K562 (cell line): ENCODE measurements around the gene HOXB7. TPM values are rescaled to one million over a fixed set of nuclear protein-coding genes. Genes with fewer than 3 reads are reported as not detected.
A peak's percentile ranks its signal among the peaks of the same experiment; 100 is the strongest.

Experiments
- BRCA1 ChIP-seq, 2 experiments: fragments of 450-650 bp in 1 of 2; sonication (generic) in 1 of 2; formaldehyde crosslinking in 1 of 2; IDR thresholded peaks; 2 replicates each; pipeline versions ENCODE4 v1.5.0 to v1.6.1; 2017 to 2020; ENCODE audit warnings: mild to moderate bottlenecking in 1 of 2, missing genetic modification reagents in 1 of 2
- CHD1 ChIP-seq: fragments of 200-600 bp; sonication (generic); IDR thresholded peaks from one replicate; pipeline ENCODE4 v1.6.1; 2012; ENCODE audit warnings: mild to moderate bottlenecking, moderate library complexity, low read length, inconsistent platforms
- HMGN3 ChIP-seq: IDR thresholded peaks from 2 replicates; pipeline ENCODE4 v1.6.1; 2011; ENCODE audit warnings: borderline replicate concordance, low read depth, mild to moderate bottlenecking, mixed read lengths, low read length; ENCODE audit not compliant: insufficient read length; ENCODE audit errors: extremely low read depth
- NFE2 ChIP-seq: IDR thresholded peaks from 2 replicates; pipeline ENCODE4 v1.6.1; 2014; ENCODE audit warnings: antibody characterized with exemption, low read depth
- NFIC ChIP-seq: fragments of 450-650 bp; IDR thresholded peaks from 2 replicates; pipeline ENCODE4 v1.6.1; 2017; ENCODE audit warnings: mild to moderate bottlenecking, inconsistent platforms
- NR2C2 ChIP-seq, 2 experiments: fragments of 200-800 bp in 1 of 2; sonication (Bioruptor generic) in 1 of 2; sonication (generic) in 1 of 2; formaldehyde crosslinking in 1 of 2; IDR thresholded peaks; 2 replicates each; pipeline versions ENCODE4 v1.6.1 to v1.8.0; 2016 to 2022; ENCODE audit warnings: mild to moderate bottlenecking in 1 of 2, missing compliant biosample characterization in 1 of 2, missing genetic modification characterization in 1 of 2, missing genetic modification reagents in 1 of 2
- NR2F6 ChIP-seq: fragments of 450-650 bp; formaldehyde crosslinking; IDR thresholded peaks from 2 replicates; pipeline ENCODE4 v1.4.0; 2020; ENCODE audit warnings: mild to moderate bottlenecking
- POLR3G ChIP-seq: IDR thresholded peaks from 2 replicates; pipeline ENCODE4 v1.6.1; 2011; ENCODE audit not compliant: insufficient read length, insufficient replicate concordance; ENCODE audit errors: extremely low read depth
- PRPF4 ChIP-seq: fragments of 200-400 bp; formaldehyde crosslinking; IDR thresholded peaks from one replicate; pipeline ENCODE4 v1.6.1; 2017; ENCODE audit warnings: low read length, low read depth, mild to moderate bottlenecking; ENCODE audit not compliant: insufficient read depth, poor library complexity, severe bottlenecking
- RFX1 ChIP-seq: fragments of 450-650 bp; IDR thresholded peaks from 2 replicates; pipeline ENCODE4 v1.6.1; 2016; ENCODE audit warnings: mild to moderate bottlenecking, moderate library complexity
- ZNF143 ChIP-seq: sonication (generic); formaldehyde crosslinking; IDR thresholded peaks from 2 replicates; pipeline ENCODE4 v1.9.0; 2022; ENCODE audit warnings: mild to moderate bottlenecking, missing genetic modification reagents
- ZNF174 ChIP-seq: fragments of 250-450 bp; sonication (Bioruptor Pico); IDR thresholded peaks from 2 replicates; pipeline ENCODE4 v1.4.0; 2020; ENCODE audit warnings: mild to moderate bottlenecking
- polyA plus RNA-seq, 8 experiments: library from polyadenylated mRNA; depleted of rRNA in 4 of 8; stranded (reverse) in 5 of 8; unstranded in 3 of 8; fragments of >200 nt; fragmentation: Nextera tagmentation in 2 of 8; fragmentation: Illumina TruSeq in 1 of 8; extraction: Ambion mirVana in 2 of 8; extraction: Trizol in 1 of 8; gene quantifications; 2 replicates each; pipeline versions ENCODE4 v1.2.1 to v1.2.3, GENCODE V29; 2011 to 2014; ENCODE audit warnings: inconsistent platforms in 1 of 8, missing spikeins in 1 of 8
- total RNA-seq, 7 experiments: library from RNA; depleted of rRNA in 6 of 7; stranded (reverse); fragments of >200 nt in 6 of 7; fragmentation: Illumina TruSeq in 2 of 7; extraction: Trizol in 2 of 7; gene quantifications; 2 replicates each; pipeline versions ENCODE4 v1.2.1 to v1.2.3, GENCODE V29; 2011 to 2021; ENCODE audit warnings: low replicate concordance in 1 of 7
- TF ChIP-seq, protein P1 (sequence below), 3 experiments: fragments of 200-800 bp in 1 of 3; fragments of 250-450 bp in 1 of 3; fragments of 450-650 bp in 1 of 3; sonication (Bioruptor Pico) in 1 of 3; sonication (Bioruptor generic) in 1 of 3; formaldehyde crosslinking in 1 of 3; IDR thresholded peaks; 2 replicates each; pipeline versions ENCODE4 v1.6.1 to v1.8.0; 2016 to 2022; ENCODE audit warnings: mild to moderate bottlenecking in 2 of 3, missing genetic modification characterization in 2 of 3, missing compliant biosample characterization in 1 of 3, moderate library complexity in 1 of 3
- TF ChIP-seq, protein P2 (sequence below): sonication (generic); IDR thresholded peaks from 2 replicates; pipeline ENCODE4 v1.6.1; 2016
- TF ChIP-seq, protein P3 (sequence below): fragments of 450-650 bp; formaldehyde crosslinking; IDR thresholded peaks from 2 replicates; pipeline ENCODE4 v1.4.0; 2020; ENCODE audit warnings: mild to moderate bottlenecking, mixed read lengths
- TF ChIP-seq, protein P4 (sequence below): fragments of 450-650 bp; formaldehyde crosslinking; IDR thresholded peaks from 2 replicates; pipeline ENCODE4 v1.4.0; 2020; ENCODE audit warnings: mild to moderate bottlenecking, moderate library complexity

The HOXB7 gene
- total and polyA plus RNA-seq, 9 of the 15 experiments (the other 6 are each of a cell fraction or from before 2014, with no cell fraction given): 5.5 to 16.7 (median 8.3) TPM

DNA sequence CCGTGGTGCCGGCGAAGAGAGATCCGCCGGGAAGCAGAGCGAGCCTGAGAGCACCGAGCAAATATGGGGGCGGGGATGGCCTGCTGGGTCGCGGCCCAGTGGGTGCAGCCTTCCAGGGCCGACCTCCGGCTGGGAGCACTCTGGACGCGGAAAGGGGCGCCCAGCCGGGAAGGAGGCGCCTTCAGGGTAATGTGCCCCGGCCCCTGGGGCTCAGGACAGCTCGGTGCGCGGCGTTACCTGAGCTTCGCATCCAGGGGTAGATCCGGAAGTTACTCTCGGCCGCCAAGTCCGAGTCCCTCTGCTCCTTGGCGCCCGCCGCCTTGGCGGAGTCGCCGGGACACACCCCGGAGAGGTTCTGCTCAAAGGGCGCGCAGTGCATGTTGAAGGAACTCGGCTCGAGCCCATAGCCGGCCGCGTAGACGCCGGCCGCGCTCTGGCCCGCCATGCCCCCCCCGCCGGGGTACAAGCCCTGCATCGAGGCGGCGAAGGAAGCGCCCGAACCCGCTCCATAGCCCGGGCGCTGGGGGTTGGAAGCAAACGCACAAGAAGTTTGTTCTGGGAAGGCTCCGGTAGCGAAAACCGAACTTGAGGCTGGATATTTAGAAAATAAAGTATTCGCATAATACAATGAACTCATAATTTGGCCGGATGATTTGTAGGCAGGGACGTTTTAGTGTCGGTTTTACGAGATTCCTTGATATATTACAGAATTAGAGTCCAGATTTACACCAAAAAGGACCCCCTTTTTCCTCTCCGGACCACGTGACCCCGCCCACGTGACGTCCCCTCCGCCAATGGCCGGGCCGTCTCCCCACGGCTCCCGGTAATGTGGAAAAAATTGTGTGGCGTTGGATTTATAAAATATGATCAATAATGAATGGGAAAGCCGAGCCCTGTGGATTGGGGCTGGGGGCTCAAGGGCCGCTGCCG, at the start of gene HOXB7 (continued):
- TF ChIP-seq, protein P1, sequence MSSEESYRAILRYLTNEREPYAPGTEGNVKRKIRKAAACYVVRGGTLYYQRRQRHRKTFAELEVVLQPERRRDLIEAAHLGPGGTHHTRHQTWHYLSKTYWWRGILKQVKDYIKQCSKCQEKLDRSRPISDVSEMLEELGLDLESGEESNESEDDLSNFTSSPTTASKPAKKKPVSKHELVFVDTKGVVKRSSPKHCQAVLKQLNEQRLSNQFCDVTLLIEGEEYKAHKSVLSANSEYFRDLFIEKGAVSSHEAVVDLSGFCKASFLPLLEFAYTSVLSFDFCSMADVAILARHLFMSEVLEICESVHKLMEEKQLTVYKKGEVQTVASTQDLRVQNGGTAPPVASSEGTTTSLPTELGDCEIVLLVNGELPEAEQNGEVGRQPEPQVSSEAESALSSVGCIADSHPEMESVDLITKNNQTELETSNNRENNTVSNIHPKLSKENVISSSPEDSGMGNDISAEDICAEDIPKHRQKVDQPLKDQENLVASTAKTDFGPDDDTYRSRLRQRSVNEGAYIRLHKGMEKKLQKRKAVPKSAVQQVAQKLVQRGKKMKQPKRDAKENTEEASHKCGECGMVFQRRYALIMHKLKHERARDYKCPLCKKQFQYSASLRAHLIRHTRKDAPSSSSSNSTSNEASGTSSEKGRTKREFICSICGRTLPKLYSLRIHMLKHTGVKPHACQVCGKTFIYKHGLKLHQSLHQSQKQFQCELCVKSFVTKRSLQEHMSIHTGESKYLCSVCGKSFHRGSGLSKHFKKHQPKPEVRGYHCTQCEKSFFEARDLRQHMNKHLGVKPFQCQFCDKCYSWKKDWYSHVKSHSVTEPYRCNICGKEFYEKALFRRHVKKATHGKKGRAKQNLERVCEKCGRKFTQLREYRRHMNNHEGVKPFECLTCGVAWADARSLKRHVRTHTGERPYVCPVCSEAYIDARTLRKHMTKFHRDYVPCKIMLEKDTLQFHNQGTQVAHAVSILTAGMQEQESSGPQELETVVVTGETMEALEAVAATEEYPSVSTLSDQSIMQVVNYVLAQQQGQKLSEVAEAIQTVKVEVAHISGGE (CRISPR knock-in tag; IDR thresholded peaks at IDR 0.05): peak in 1 of 3 experiments; percentile 60; a peak in 1 of 6 replicates
- TF ChIP-seq CHD1 (peak; percentile 72), NR2F6 (CRISPR knock-in tag) (no peak), POLR3G (no peak), NFIC (peak; percentile 71), PRPF4 (no peak), NR2C2 (CRISPR knock-in tag; IDR thresholded peaks at IDR 0.05) (no peak), NR2C2 (tag; IDR thresholded peaks at IDR 0.05) (peak; percentile 34; the same call in 1 of the 2 replicates), ZNF143 (no peak), NFE2 (no peak), HMGN3 (peak; percentile 73), ZNF174 (no peak), BRCA1 (IDR thresholded peaks at IDR 0.05) (no peak), BRCA1 (CRISPR knock-in tag; IDR thresholded peaks at IDR 0.05) (no peak), RFX1 (no peak)
- TF ChIP-seq, protein P2, sequence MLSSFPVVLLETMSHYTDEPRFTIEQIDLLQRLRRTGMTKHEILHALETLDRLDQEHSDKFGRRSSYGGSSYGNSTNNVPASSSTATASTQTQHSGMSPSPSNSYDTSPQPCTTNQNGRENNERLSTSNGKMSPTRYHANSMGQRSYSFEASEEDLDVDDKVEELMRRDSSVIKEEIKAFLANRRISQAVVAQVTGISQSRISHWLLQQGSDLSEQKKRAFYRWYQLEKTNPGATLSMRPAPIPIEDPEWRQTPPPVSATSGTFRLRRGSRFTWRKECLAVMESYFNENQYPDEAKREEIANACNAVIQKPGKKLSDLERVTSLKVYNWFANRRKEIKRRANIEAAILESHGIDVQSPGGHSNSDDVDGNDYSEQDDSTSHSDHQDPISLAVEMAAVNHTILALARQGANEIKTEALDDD: no peak
- TF ChIP-seq, protein P3, sequence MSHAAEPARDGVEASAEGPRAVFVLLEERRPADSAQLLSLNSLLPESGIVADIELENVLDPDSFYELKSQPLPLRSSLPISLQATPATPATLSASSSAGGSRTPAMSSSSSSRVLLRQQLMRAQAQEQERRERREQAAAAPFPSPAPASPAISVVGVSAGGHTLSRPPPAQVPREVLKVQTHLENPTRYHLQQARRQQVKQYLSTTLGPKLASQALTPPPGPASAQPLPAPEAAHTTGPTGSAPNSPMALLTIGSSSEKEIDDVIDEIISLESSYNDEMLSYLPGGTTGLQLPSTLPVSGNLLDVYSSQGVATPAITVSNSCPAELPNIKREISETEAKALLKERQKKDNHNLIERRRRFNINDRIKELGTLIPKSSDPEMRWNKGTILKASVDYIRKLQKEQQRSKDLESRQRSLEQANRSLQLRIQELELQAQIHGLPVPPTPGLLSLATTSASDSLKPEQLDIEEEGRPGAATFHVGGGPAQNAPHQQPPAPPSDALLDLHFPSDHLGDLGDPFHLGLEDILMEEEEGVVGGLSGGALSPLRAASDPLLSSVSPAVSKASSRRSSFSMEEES: peak; percentile 98
- TF ChIP-seq, protein P4, sequence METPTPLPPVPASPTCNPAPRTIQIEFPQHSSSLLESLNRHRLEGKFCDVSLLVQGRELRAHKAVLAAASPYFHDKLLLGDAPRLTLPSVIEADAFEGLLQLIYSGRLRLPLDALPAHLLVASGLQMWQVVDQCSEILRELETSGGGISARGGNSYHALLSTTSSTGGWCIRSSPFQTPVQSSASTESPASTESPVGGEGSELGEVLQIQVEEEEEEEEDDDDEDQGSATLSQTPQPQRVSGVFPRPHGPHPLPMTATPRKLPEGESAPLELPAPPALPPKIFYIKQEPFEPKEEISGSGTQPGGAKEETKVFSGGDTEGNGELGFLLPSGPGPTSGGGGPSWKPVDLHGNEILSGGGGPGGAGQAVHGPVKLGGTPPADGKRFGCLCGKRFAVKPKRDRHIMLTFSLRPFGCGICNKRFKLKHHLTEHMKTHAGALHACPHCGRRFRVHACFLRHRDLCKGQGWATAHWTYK: peak; percentile 22; the same call in 1 of the 2 replicates
